ENCODE measurements around the gene NCL.

Gene NCL

GRCh38 chr2:231463698-231464575, at the start of gene NCL:
Gene NCL (minus strand): TSS chr2:231464484. CDS start chr2:231464353, 131 bp downstream.
- DNase-seq (ENCODE audit: low read depth in 2 of 2), result peak; percentile 83 to 84

GRCh38 chr2:231513746-231514224, 49.5 kb upstream of the NCL start:
- DNase-seq (ENCODE audit: low read depth in 2 of 2), result no peak

- no peak for DNase-seq (ENCODE audit: low read depth in 2 of 2)
Measured at GRCh38 chr2:231512222-231512621, 47.9 kb upstream of the NCL start.

GRCh38 chr2:231503766-231504165, 39.5 kb upstream of the NCL start:
- DNase-seq (ENCODE audit: low read depth in 2 of 2), result no peak

GRCh38 chr2:231502596-231502995, 38.3 kb upstream of the NCL start:
- no peak for DNase-seq (ENCODE audit: low read depth in 2 of 2)

GRCh38 chr2:231497651-231498050, 33.4 kb upstream of the NCL start:
- DNase-seq (ENCODE audit: low read depth in 2 of 2), result no peak

GRCh38 chr2:231494669-231495068, 30.4 kb upstream of the NCL start:
- DNase-seq (ENCODE audit: low read depth in 2 of 2), result no peak

GRCh38 chr2:231490801-231491200, 26.5 kb upstream of the NCL start:
- no peak for DNase-seq (ENCODE audit: low read depth in 2 of 2)

GRCh38 chr2:231489990-231490389, 25.7 kb upstream of the NCL start:
- no peak for DNase-seq (ENCODE audit: low read depth in 2 of 2)

GRCh38 chr2:231488331-231488730, 24.0 kb upstream of the NCL start:
- no peak for DNase-seq (ENCODE audit: low read depth in 2 of 2)

GRCh38 chr2:231486851-231487596, 22.7 kb upstream of the NCL start:
- no peak for DNase-seq (ENCODE audit: low read depth in 2 of 2)

- peak in 1 of 2 donors; percentile 36 for DNase-seq (ENCODE audit: low read depth in 2 of 2)
Measured at GRCh38 chr2:231483398-231484329, 19.4 kb upstream of the NCL start.

GRCh38 chr2:231482806-231483391, 18.6 kb upstream of the NCL start:
- DNase-seq (ENCODE audit: low read depth in 2 of 2), result peak; percentile 47 to 71

GRCh38 chr2:231480781-231481180, 16.5 kb upstream of the NCL start:
- no peak for DNase-seq (ENCODE audit: low read depth in 2 of 2)

GRCh38 chr2:231479455-231479854, 15.2 kb upstream of the NCL start:
- no peak for DNase-seq (ENCODE audit: low read depth in 2 of 2)

GRCh38 chr2:231476920-231477319, 12.6 kb upstream of the NCL start:
- DNase-seq (ENCODE audit: low read depth in 2 of 2), result no peak

- no peak for DNase-seq (ENCODE audit: low read depth in 2 of 2)
Measured at GRCh38 chr2:231475965-231476364, 11.7 kb upstream of the NCL start.

GRCh38 chr2:231472816-231473215, 8.5 kb upstream of the NCL start:
- DNase-seq (ENCODE audit: low read depth in 2 of 2), result no peak

GRCh38 chr2:231470246-231470900, 6.1 kb upstream of the NCL start:
- DNase-seq (ENCODE audit: low read depth in 2 of 2), result no peak

- DNase-seq (ENCODE audit: low read depth in 2 of 2), result no peak
Measured at GRCh38 chr2:231469583-231469950, 5.3 kb upstream of the NCL start.

Data from stimulated activated CD4-positive, alpha-beta T cell treated with anti-CD3 and anti-CD28 coated beads, Interleukin-1b, Interleukin-23, amount 100 ng/mL, for 4 hours (primary cell).